ENCODE data around the gene SLITRK1.

The SLITRK1 gene

DNA sequence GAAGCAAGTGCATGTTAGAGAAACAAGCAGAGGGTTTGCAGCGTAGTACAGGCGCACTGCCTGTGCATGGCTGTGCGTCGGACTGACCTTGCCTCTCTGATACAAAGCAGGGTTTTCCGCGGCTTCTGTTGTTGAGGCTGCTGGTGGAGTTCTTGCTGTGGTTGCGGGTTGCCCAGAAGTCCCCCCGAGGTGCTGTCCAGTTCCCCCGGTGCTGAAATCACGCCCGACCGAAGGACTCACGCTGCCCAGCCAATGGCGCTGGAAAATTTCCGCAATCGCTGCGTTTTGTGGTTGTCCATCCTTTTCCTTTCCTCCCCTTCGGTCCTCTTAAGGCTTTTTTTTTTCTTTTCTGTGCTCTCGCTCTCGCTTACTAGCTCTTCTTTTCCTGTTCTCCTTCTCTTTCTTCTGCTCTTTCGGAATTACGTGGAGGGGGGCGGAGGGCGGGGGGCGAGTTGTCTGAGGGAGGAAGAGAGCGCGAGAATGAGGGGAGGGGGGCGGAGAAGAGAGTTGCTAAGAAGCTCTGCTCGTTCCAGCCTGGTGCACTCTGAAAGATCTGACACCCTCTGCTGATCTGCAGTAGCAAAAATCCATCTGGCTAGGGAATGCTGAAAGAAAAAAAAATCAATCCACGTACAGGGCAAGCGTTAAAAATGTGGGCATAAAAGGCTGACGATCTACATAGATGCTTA, at the start of gene SLITRK1:
Gene SLITRK1 (minus strand): TSS at position 558 of the 689 bp plus-strand sequence. CDS start 967 bp downstream, outside the sequence.
- peak; percentile 76 for DNase-seq (ENCODE audit: low spot score)

DNA sequence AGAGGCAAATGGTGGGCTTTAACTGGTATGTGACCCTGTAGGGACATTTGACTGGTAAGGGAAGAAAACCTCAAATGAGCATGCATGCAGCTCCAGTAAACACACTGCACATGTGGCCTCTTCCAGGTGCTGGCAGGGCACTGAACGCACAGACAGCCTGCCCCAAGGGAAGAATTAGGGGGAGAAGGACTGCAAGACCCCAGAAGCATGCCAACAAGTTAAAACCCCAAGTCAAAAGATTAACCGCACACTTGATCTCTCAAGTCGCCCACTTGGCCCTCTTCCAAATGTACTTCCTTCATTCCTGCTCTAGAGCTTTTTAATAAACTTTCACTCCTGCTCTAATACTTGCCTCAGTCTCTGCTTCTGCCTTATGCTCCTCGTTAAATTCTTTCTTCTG, 46.9 kb upstream of the SLITRK1 start:
- DNase-seq (ENCODE audit: low spot score) = no peak

DNA sequence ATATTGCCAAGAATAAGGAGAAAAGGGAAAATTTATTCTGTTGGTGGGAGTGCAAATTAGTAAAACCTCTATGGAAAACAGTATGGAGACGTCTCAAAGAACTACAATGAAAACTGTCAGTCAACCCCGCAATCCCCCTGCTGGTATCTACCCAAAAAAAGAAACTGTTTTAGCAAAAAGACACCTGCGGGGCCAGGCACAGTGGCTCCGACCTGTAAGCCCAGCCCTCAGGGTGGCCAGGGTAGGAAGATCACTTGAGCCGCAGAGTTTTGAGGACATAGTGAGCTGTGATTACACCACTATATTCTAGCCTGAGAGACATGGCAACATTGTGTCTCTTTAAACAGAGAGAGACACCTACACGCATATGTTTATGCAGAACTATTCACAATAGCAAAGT, 37.5 kb upstream of the SLITRK1 start:
- DNase-seq (ENCODE audit: low spot score) = no peak

DNA sequence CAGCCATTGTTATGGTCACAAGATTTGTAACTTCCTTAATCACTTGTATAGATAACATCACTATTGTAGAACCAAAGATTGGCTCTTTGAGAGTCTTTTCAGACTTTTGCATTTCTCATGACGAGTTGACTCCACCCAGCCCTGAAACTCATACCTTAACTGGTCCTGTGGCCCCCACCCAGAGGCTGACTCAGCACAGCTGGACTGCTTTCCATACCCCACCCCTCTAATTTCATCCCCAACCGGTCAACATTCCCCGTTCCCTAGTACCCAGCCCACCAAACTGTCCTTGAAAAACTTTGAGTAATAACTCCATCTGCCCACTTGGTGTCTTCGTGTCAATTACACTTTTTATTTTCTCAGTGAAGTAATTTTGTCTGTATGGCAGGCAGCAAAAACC, 32.1 kb upstream of the SLITRK1 start:
- no peak for DNase-seq (ENCODE audit: low spot score)

- DNase-seq (ENCODE audit: low spot score) = peak; percentile 2
Observed at GRCh38 chr13:83907196-83907989, 25.1 kb upstream of the SLITRK1 start.

DNA sequence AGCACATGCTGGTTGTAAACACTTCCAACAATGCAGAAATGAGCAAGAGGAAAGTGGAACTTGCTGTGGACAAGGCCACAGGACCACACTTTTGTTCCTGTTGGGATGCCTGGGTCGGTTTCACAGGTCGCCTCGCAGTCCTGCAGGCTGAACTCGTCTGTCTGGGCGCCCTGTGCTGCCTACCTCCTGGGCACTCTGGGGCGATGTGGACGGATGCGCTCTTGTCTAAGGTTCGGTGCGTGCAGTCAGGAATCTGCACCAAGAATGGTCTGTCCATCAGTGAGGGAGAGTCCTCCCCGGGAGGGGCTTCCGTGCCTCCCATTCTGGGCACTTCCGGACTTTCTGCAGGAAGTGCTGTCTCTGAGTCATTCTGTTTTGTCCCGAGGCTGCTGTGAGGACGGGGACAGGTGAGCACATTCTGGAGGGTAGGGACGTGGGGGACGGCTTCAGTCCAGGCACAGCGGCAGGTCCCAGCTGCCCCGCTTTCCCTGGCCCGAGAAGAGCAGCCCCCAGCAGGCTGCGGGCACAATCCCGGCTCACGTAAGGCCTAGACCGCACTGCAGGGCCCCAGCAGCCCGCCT, 24.1 kb upstream of the SLITRK1 start:
- no peak for DNase-seq (ENCODE audit: low spot score)

- no peak for DNase-seq (ENCODE audit: low spot score)
Observed at GRCh38 chr13:83905641-83906040, 23.4 kb upstream of the SLITRK1 start.

DNA sequence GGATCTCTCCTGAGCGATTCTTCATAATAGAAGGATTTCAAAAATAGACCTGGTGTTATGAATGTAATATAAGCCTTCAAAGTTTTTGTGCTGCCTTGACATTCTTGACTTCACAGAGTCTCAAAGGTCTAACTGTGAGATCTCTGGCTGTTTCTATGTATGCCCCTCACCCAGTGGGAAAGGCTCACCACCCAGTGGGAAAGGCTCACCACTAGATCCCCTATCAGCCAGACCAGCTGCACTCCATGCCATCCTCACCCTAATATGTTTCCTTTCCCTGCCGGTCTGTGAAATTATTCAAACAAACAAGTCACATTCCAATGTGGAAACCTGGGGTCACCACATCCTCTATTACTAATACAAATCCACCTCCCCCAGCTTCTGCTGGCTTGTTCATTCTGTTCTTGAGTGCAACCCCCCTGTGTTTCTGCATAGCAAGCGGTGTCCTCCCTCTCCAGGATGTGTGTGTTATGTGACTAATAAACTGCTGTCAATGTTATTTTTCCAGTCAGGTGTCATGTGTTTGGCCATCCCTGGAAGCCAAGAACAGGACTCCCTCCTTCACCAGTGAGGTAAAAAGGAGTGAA, 13.8 kb upstream of the SLITRK1 start:
- DNase-seq (ENCODE audit: low spot score) = no peak

GRCh38 chr13:83890358-83890757, 8.1 kb upstream of the SLITRK1 start:
- peak; percentile 7 for DNase-seq (ENCODE audit: low spot score)

DNA sequence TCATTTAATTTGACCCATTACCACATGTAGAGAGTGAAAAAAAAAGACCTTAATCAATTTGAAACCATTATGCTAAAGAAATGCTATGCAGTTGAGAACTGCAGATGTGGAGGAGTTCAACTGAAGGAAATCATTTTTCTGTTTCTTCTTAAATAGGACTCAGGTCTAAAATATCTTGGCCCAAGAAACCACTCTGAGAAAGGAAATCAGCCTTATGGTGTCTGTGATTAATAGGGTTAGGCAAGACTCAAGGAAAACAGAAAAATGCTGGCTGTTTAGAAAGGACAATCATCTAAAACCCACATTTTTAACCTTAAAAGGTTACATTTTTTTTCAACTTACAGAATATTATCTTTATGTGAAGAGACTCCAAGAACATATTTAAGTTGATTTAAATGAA, 1.9 kb upstream of the SLITRK1 start:
- no peak for DNase-seq (ENCODE audit: low spot score)

DNA sequence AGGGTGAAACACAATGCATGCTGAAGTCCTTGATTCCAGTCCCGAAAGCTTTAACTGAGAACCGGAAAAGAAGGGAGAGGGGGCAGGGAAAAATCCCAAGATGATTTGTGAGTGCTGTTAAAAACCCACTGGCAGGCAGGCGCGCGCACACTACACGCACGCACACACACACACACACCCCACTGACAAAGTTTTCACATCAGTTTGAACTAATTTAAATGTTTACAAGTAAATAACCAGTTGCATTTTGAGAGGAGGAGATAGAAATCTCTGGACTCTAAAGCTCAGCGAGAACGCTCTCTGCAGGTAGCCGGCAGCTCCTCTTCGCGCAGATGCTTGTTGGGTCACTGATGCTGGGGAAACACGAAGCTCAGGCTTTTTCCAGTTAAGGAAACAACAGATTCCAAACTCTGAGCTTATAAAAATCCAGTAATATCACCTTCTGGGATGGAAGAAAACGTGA, 818 bp upstream of the SLITRK1 start:
- peak; percentile 20 for DNase-seq (ENCODE audit: low spot score)

GRCh38 chr13:83882606-83882959, 309 bp upstream of the SLITRK1 start:
- no peak for DNase-seq (ENCODE audit: low spot score)

DNA sequence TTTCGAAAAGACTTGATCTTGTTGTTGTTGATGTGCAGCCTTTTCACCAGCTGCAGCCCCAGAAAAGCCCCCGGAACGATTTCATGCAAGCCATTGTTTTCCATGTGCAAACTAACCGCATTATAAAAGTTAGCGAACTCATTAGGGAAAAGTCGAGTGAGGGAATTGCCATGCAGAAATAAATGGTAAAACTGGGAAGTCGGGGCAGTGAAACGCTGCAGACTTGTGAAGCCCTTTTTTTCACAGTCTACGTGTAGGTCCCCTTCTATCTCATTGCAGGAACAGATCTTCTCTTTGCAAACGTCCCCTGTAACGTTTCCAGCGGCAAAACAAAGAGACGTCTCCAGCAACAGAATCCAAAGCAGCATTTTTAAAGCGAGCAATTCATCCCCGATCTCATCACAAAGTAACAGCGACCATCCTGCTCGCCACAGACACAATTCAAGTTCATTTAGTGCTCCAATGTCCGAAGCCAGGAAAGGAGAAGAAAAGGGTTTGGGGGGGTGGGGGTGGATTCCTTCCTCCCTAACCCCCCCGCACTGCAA, 1.1 kb downstream of the SLITRK1 start:
- DNase-seq (ENCODE audit: low spot score) = no peak

DNA sequence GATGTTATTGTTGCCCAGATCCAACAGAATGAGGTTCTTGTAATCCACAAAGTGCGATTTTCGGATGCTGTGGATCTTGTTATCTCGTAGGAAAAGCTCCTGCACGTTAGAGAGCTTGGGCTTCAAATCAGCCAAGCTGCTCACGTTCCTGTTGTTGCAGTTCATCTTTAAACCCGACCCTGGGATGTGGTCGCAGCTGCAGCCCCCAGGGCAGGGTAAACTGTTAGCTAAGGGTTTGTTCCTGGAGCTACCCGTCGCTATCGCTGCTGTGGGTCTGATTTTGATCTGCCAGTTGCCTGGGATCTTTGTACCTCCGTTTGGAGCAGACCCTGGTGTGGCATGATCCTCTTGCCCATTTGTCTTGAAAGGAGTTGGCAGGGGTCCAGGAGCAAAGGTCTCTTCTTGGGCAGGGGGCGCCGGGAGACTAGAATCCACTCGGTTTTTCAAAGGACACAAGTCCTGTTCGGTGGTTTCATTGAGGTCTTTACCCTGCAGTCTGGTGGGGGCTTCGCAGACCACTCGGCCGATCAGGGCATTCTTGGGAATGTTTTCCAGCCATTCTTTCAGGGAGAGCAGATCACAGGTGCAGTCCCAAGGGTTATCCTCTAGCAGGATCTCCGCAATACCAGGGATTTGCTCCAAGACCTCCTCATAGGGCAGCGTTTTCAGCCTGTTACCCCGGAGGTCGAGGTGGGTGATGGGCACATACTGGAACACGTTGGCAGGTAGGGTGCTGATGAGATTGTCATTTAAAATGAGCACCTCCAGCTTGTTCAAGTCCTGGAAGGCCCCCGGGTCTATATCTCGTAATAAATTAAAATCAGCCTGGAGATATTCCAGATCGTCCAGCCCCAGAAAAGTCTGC, 1.8 kb downstream of the SLITRK1 start:
- peak; percentile 7 for DNase-seq (ENCODE audit: low spot score)

GRCh38 chr13:83879431-83880171, 2.7 kb downstream of the SLITRK1 start:
- no peak for DNase-seq (ENCODE audit: low spot score)

DNA sequence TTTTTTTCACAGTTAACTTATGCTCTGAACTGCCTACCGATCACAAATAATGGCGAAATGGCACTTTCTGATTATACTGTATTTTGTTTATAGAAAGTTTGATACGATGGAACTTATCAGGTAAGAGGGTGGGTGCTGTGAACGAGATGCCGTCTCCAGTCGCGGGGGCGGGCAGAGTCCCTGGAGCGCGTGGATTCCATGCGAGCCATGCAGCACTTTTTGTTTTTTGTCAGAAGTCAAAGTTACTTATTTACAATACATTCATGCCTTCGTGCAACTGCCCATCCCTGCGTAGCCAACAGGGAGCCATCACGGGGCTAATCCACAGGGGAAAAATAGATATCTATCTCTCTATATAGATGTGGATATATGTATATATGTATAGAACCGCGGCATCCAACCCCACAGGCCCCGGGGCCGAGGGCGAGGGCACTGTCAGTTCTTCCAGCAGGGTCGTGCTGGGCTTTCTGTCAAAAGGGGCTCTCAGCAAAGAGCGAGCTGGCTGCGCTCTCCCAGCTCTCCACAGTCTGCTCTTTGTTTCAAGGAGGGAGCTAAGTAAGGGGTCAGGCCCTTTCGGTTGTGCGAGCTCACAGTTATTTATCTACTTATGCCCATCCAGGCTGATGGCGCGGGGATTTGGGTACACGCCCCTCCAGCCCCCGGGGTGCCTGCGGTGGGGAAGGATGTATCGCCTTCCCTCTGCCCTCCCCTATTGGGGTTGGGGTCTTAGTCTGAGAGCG, 3.4 kb downstream of the SLITRK1 start:
- peak; percentile 32 for DNase-seq (ENCODE audit: low spot score)

- peak; percentile 20 for DNase-seq (ENCODE audit: low spot score)
Observed at GRCh38 chr13:83877651-83878355, 4.5 kb downstream of the SLITRK1 start.

DNA sequence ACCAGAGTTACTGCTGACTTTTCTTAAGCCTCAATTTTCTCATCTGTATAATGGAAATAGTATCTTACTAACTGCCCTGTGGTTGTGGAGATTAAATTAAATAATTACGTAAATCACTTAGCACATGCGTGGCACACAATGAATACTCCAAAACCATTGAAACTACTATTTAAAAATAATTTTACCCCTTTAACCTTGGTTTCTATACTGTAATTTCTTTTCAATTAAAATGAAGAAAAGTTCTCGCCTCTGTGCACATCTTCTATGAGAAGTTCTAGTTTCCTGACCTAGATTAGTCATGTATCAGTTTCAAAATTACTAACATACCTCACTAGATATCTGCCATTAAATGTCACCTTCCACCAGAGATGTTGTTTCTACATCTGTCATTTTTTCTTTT, 5.7 kb downstream of the SLITRK1 start:
- no peak for DNase-seq (ENCODE audit: low spot score)

GRCh38 chr13:83867708-83868107, 14.6 kb downstream of the SLITRK1 start:
- DNase-seq (ENCODE audit: low spot score) = no peak

All from iPS-NIHi11 (cell line).